Fibroblast of skin of back (primary cell): ENCODE data around the gene LINS1. TPM values are rescaled to one million over a fixed set of nuclear protein-coding genes. Genes with fewer than 3 reads are reported as not detected.
A peak's percentile ranks its signal among the peaks of the same experiment; 100 is the strongest.

Source experiments
- DNase-seq: peaks from one replicate; pipeline ENCODE4 v3.0.0-alpha.2; 2013
- polyA plus RNA-seq, 2 experiments: library from polyadenylated mRNA; unstranded; fragments of 120-200 nt; gene quantifications; one replicate each; pipeline ENCODE4 v1.2.1, GENCODE V29; 2013; ENCODE audit not compliant: insufficient read length in 2 of 2

Gene LINS1, protein sequence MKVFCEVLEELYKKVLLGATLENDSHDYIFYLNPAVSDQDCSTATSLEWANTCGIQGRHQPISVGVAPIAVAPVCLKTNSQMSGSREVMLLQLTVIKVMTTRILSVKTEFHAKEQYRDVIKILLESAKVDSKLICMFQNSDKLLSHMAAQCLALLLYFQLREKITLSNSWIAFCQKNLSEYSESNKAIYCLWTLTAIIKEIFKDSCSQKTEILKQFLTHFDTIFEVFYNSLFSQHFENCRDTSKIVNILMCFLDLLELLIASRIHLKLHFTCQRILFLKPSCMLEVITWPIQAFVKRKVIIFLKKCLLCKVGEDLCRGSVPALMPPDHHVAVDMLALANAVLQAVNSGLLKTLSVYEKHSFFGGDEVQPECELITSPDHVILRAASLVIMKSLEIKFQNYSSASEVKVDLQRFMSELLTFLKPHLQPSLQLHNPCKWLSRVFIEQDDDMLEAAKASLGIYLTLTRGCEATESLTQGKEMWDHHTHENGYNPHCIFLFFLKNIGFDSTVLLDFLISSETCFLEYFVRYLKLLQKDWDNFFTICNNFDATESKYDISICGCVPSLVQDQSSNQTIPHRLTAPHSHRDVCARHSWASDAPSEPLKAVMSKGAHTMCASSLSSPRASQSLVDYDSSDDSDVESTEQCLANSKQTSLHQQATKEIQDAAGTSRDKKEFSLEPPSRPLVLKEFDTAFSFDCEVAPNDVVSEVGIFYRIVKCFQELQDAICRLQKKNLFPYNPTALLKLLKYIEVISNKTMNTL
- 5.9 TPM for polyA plus RNA-seq (2013, experiment 1 of 2; ENCODE audit: insufficient read length)
- 4.5 TPM for polyA plus RNA-seq (2013, experiment 2 of 2; ENCODE audit: insufficient read length)

DNA sequence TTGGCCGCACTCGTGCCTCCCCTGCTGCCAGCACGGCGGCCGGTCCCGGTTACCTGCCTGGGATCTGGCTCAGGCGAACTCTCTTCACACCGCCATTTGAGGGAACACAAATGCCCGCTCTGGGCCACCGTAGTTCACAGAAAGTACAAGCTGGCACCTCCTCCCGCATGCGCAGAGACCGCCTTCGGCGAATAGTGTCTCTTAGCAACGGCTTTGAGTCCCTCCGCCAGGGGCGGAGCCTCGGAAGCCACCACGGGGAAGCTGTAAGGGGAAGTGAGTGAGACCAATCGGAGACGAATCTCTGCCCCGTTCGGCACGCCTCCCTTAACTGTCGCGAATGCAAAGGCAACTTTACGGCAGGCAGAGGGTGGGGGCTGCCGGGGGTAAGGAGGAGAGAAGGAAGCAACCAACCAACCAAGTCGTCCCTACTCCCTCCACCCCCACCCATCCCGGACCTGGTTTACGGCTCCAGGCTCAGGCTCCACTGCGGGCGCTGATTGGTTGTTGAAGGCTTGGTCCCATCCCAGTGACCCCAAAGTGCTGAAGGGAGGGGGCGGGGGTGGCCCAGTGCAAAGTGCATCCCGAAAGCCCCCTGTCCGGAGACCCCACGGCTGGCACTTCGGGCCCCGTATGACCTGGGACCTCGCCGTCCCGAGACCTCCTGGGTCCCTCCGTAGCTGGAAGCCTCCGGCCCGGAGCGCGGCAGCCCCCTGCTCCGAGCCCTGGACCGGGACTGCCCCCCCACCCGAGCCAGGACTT lies at the start of gene LINS1, which contains the start of gene ASB7:
Gene LINS1 (minus strand): TSS at position 121 of the 759 bp plus-strand sequence. CDS start 21,342 bp downstream, outside the sequence.
Gene ASB7 (plus strand): TSS at position 526 of the 759 bp plus-strand sequence. CDS start 9,628 bp downstream, outside the sequence.
- DNase-seq, result peak; percentile 100

DNA sequence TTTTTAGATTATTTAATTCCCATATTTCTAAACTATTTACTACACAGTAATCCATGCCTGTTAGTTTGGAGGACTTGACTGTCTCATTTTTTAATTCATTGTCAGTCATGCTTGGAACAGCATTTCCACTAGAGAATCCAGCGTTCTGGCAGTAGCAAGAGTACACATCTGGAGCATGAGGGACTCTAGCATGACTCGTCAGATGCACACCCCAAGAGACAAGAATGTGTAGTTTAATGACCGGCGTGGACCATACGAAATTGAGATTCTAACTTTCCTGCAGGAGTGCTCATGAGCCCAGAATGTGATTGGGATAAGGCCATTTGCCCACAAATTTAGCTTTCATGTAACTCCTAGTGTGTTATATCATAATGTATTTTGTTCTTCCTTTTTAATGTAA lies 49.3 kb upstream of the LINS1 start:
- peak; percentile 30 for DNase-seq

DNA sequence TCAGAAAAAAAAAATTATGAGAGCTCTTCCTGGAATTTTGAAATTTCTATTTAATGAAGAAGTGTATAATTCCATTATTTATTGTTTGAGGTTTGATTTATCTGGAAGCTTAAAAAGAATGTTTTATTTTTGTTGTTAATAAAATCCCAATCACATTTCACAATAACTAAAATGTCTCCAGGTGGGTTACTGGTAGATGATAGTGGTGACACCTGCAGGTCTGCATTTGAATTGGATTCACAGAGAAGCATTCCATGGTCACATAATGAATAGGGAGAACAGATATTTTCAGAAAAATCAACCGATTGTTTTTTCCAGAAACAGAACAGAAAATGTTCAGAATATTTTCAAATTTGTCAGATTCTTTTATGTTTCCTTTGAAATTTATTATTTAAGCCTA lies 48.7 kb upstream of the LINS1 start:
- no peak for DNase-seq

DNA sequence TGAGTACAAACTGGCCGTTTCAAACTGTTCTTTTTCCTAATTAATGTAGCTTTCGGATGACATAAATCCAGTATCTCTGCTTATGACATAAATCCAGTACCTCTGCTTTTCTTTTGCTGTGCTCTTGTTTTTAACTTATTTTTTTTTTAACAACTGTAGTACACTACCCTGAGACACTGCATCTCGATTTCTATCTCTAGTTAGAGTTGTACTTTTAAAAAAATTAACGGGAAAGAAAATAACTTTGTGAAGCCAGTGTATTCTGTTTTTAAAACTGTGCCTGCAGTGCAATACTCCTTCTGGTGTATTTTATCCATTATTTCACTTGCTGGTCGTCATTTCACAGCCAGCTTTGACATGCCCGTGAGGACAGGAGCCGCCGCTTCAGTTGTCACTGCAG lies 47.0 kb upstream of the LINS1 start:
- DNase-seq, result no peak

DNA sequence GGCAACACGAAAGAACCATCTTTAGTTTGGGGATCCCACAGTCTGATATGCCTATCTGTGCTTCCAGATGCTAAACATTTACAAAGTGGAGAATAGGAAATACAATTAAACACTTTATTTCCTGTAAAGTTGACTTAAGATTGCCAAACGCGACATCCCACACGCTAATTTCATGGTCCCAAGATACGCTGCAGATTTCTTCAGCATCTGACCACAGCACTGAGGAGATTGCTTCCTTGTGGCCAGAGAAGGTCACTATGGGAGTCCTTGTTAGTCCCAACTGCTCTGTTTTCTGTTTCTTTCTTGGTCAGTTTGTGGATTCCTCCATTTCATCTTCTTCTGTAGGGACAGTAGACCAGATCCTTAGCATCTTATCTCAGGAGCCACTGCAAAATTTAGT lies 43.7 kb upstream of the LINS1 start:
- DNase-seq, result no peak

DNA sequence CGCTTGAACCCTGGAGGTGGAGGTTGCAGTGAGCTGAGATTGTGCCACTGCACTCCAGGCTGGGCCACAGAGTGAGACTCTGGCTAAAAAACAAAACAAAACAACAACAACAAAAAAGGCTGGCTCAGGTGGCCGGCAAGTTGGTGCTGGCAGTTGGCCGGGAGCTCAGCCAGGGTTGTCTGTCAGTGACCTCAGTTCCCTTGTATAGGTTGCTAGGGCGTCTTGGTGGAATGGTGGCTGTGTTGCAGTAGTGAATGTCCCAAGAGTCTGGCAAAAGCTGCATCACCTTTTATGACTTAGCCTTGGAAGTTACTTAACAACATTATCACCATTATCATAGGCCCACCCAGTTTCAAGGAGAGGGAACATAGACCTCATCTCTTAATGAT lies 41.0 kb upstream of the LINS1 start:
- DNase-seq, result no peak

DNA sequence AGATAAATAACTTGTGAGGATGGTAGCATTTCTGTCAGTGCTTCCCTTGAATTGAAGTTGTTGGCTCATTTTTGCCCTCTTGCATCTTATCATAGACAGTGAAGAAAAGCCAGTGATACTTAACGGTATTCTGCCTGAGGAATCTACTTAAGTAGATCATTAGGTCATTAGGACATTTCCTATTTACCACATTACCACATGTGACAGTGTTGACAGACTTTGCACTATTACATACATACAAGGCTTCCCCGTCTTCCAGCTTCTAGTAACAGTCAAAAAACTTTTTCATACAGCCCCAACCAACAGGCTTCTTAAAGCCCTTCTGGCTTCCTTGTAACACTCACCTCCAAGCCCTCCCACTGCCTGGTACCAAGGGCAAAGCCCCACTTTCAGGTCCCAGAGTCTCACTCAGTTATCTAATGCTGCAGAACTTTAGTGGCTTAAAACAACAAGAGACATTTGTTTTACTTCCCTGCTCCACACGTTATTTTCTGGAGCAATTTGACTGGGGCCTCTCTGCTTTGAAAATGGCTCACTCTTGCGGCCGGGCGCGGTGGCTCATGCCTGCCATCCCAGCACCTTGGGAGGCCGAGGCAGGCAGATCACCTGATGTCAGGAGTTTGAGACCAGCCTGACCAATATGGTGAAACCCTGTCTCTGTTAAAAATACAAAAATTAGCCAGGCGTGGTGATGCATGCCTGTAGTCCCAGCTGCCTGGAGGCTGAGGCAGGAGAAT lies 40.4 kb upstream of the LINS1 start:
- no peak for DNase-seq

DNA sequence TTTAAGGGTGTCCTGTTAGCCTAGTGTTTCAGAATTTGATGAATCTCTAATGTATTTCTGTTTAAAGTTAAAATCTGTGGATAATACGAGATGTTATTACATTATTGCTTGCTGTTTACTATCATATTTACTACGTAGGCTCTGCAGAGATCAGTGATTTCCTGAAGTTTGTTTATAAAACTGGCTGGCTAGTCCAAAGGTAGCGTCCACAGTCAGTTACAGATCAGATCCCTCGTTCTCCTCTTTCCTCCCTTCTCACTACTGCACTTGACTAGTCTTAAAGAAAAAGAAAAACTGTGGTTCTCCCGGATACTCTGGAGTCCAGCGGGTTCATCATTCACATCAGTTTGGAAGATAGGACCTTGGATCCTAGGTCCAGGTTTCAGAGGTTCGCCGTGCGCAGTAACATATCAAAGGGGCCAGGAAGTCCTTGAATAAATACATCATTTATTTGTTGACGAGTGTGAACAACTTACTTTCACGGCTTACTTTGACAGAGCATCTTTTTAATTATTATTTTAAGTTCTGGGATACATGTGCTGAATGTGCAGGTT lies 36.3 kb upstream of the LINS1 start:
- no peak for DNase-seq

DNA sequence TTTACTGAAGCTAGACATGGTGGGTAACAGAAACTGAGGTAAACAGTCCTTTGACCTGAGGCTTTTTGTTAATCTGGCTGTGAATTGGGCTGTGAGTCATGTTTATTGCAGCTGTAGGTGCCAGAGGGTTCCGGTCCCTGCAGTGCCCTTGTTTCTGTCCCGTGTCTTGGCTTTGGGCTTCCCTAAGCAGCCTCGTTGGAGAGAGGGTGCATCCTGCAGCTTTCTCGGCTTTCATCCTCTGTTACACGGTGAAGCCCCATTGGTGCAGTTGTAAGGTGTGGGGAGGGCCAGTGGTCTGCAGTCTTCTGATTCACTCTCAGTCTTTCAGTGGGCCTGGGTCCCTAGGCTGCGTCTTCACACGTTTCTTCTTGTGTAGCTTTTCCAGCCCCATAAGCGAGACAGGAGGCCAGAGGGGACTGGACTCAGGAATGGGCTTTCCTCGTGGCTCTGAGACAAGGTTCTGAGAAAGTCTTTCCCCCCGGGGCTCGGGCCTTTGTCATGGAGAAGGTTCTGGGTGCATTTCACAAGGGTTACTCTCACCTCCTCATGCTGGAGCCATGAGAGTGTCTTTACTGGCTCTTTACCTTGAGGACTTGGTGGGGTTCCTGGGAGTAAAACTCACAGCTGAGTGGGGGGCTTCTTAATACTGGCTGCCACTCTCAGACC lies 33.6 kb upstream of the LINS1 start:
- no peak for DNase-seq

DNA sequence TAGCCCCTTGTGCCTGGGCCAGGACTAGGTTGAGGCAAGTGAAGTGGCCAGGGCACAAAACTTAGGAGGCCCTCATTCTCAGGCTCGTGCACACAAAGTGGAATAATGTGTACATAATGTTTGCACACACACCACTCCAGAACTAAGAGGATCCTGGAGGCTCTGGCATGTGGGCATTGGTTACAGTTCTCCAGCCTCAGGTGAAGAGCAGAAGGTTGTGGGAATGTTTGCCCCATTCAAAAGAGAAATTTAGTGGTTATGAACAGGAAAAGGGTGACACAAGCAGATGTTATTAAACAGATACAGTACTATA lies 31.7 kb upstream of the LINS1 start:
- DNase-seq, result no peak

DNA sequence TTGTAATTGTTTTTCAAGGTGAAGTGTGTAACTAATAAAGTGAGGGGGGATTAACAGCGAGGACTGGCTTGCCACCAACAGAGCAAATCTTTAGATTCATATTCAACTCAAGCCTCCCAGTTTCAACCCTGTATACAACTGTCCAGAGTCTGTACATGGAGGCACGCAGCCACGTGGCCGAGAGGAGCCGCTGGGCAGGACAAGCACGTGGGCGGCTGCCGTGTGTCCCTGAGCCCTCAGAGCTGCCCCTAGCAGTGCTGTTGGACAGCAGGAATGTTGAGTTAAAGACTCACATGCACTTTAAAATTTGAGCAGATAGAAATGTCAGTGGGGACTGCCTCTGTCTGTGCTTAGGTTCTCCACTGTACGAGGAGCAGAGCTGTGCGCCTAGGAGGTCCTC lies 29.8 kb upstream of the LINS1 start:
- DNase-seq, result no peak

DNA sequence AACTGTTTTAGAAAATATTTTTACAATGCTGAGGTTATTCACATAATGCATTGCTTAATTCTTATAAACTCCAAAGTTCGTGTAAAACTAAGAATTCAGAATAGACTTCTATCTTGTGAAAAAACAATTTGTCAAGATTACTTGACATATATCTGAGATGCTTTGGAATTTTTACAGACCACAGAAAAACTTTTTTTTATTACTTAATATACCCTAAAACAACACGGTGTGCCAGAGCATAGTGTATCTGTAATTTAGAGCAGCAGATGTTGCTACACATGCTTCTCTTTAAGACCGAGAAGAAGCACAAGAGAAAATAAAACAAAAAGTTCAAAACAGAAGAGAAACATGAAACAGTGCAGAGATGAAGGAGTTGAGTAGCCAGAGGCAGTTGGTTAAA lies 26.8 kb upstream of the LINS1 start:
- peak; percentile 16 for DNase-seq

DNA sequence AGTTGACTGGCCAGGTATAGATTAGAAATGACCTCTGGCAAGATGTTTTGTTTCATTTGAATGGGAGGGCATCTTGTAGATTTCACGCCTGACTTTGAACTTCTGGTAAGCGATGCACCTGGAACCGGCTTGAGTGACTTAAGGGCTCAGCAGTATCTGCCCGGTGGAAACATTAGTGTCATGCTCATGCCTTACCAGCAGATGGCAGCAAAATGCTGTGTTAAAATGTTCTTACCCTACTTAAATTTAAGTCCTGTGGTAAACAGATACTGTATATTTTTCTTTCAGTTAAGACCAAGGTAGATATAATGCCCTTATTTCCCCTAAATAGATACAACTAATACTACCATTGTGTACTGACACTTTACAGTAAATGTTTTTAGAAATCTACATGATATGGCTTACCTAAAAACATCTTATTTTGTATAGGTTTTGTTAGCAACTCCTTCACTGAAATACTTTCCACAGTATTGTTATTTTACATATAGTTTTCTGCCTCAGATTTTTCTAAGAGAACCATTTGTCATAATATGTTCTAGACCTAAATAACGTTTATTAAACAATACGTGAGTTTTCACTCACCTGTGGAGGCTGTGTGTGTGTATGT lies 25.9 kb upstream of the LINS1 start:
- DNase-seq, result peak; percentile 58

DNA sequence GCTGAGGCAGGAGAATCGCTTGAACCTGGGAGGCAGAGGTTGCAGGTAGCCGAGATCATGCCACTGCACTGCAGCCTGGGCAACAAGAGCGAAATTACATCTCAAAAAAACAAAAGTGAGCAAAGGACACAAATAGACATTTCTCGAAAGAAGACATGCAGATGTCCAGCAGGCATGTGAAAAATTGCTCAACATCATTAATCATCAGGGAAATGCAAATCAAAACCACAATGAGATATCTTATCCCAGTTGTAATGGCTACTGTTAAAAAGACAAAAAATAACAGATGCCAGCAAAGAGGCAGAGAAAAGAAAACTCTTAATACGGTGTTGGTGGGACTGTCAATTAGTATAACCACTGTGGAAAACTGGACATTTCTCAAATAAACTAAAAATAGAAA lies 21.3 kb upstream of the LINS1 start:
- peak; percentile 15 for DNase-seq

DNA sequence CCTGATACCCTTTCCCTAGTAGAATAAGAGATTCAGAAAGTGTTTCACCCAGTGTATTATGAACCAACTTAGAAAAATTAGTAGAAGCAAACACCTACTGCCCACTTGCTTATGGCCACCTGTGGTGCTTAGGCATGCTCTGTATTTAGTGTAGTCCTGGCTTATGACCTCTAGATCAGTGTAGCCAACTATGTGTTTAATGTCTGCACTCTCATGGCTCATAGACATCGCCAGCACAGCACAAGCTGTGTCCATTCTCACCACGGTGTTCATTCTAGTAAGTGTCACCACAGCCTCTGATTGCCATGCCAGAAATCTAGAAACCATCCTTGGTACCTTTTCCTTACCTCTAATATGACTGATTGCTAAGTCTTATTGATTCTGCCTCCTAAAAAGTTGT lies 14.7 kb upstream of the LINS1 start:
- no peak for DNase-seq

DNA sequence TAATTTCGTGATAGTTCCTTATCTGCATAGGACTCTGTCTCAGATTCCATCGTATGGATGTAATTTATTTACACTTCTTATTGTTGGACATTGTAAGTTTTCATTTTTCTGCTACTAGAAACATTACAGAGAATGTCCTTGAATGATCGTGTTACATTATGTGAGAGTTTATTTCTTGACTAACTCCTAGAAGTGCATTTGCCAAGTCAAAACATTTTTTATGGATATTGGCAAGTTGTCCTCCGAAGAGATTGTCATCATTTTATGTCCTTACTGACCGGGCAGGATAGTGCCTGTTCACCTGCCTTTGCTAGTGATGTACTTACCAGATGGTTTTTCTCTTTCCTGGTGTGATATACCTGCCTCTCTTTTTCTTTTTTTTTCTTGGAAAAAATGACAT lies 13.8 kb upstream of the LINS1 start:
- DNase-seq, result no peak

DNA sequence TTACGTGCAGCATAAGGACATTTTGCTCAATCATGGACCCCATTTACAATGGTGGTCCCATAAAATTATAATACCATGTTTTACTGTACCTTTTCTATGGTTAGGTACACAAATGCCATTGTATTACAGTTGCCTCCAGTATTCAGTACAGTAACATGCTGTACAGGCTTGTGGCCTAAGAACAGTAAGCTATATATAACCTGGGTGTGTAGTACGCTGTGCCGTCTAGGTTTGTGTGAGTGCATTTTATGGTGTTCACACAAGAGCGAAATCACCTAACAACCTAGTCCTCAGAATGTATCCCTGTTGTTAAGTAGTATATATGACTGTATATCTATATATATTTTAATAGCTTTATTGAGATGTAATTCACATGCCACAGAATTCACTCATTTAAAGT lies 12.9 kb upstream of the LINS1 start:
- no peak for DNase-seq

DNA sequence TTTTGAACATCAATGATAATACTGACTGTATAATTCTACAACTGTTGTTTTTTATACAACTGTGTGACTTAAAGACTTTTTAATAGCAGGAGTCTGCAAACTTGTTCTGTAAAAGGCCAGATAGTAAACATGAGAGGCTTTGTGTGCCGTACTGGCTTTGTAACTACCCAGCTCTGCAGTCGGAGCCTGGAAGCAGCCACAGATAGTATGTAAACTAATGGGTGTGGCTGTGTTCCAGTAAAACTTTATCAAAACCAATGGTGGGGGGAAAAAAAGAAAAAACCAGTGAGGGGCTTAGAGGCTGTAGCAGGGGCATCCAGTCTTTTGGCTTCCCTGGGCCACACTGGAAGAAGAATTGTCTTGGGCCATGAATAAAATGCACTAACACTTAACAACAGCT lies 12.4 kb upstream of the LINS1 start:
- no peak for DNase-seq

DNA sequence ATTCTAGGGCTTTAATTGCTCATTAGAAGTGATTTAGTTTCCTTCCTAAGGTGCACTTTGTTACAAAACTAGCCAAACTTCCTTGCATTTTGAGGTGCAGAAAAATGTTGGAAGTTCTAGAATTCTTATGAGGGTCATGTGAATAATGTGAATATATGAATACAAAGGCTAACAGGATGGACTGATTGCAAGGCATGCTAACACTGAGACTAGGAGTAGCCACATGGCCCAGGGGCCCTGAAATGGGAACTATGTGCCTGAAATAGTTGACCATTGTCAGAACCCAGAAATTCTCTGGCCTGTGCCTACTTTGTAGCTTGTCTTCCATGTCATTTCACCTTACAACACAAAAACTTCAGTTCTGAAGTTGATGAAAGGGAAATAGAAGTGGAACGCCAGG lies 11.2 kb upstream of the LINS1 start:
- no peak for DNase-seq

DNA sequence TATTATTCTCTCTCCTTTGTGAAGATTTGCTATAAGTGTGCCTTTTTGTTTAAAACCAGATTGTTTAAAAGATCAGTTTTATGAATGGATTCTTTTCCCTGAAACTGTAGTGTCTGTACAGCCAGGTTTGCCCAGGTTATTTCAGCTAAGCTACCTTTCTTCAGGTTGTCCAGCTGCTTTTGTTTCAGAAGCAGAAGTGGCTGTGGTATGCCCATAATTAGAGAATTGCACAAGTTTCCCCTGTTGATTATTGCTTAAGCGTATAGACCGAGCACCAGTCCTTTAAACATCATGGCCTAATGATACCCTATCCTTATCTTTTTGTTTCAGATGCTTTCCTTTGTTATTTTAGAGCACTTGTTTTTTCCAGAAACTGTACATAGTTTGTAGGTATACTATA lies 10.6 kb upstream of the LINS1 start:
- DNase-seq, result no peak

DNA sequence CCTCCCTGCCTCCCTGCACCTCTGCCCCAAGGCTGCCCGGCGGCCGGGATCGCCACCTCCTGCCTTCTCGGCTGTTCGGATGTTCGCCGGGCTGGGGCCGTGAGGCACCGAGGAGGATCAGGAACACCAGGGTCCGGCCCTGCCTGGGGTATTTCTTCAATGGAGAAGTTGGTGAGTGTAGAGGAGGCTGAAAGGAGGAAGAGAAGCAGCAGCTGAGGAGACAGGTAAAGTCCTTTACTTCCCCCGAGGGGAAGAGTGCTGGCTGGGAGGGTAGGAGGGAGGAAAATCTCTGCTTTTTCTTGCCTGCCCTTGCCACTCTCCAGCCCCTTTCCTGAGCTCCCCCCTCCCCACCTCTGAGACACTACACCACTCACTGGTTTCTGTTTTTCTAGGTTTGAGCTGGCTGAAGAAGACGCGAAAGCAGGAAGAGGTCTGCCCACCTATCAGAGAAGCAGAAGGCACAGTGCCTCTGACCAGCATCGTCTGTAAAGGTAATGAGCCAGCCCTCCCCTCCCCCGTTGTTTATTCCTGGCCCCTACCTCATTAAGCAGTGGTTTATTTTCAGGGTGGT lies 924 bp upstream of the LINS1 start:
- DNase-seq, result peak; percentile 10
